GM12892 (cell line): ENCODE results near the gene PHC2.

Experiments used
- POLR2A ChIP-seq: IDR thresholded peaks from 2 replicates; pipeline ENCODE4 v1.6.1; 2011; ENCODE audit warnings: low read depth, low read length, control low read depth
- POLR2AphosphoS5 ChIP-seq: IDR thresholded peaks from 2 replicates; pipeline ENCODE4 v1.6.1; 2011; ENCODE audit warnings: low read depth, low read length, control low read depth
- TAF1 ChIP-seq: IDR thresholded peaks from 2 replicates; pipeline ENCODE4 v1.6.1; 2011; ENCODE audit warnings: low read depth, mild to moderate bottlenecking, control low read depth, low read length, borderline replicate concordance

- TF ChIP-seq POLR2AphosphoS5 (no peak), POLR2A (no peak), TAF1 (no peak)
Observed at GRCh38 chr1:33329600-33330305, 101.1 kb downstream of the PHC2 start.
